Measurements from ENCODE around the gene PHKG1.

- TF ChIP-seq CTCF (conservative IDR thresholded peaks at IDR 0.05; ENCODE audit: low read length) (no peak), EZH2phosphoT487 (IDR thresholded peaks at IDR 0.05; ENCODE audit: borderline replicate concordance, low read depth, low read length) (no peak)
Observed at GRCh38 chr7:56099653-56100052, 6.9 kb upstream of the PHKG1 start.
